ENCODE data around the gene LMOD3. TPM values are rescaled to one million over a fixed set of nuclear protein-coding genes. Genes with fewer than 3 reads are reported as not detected.

LMOD3 gene
- polyA plus RNA-seq, 2 of the 4 experiments (the other 2 are of a cell fraction): not detected

- no peak overlapping the region for H3K4me2 ChIP-seq
- DNase-seq (ENCODE audit: low read depth in 1 of 2, low spot score in 1 of 2): no peak
- TF ChIP-seq NFE2L2 (conservative IDR thresholded peaks at IDR 0.05; ENCODE audit: low read length) (no peak), HMGXB4 (CRISPR knock-in tag; IDR thresholded peaks at IDR 0.05; ENCODE audit: borderline replicate concordance) (no peak), CBX2 (IDR thresholded peaks at IDR 0.05; ENCODE audit: borderline replicate concordance, low read depth) (no peak), CHD4 (IDR thresholded peaks at IDR 0.05; ENCODE audit: borderline replicate concordance) (no peak), HDAC2 (IDR thresholded peaks at IDR 0.05) (no peak)
- TF ChIP-seq, protein P1, sequence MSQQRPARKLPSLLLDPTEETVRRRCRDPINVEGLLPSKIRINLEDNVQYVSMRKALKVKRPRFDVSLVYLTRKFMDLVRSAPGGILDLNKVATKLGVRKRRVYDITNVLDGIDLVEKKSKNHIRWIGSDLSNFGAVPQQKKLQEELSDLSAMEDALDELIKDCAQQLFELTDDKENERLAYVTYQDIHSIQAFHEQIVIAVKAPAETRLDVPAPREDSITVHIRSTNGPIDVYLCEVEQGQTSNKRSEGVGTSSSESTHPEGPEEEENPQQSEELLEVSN (IDR thresholded peaks at IDR 0.05; ENCODE audit: borderline replicate concordance, low read depth): no peak
- no peak for ATAC-seq
- ChIA-PET CTCF (no interaction called here), POLR2A (no interaction called here)
- no peak overlapping the region for H3K4me3 ChIP-seq
- 84% methylated on average over 6 of the region's 6 CpGs for WGBS (ENCODE audit: missing lambda C conversion rate)
- H3K27ac ChIP-seq: no peak overlapping the region
- H3K9me3 ChIP-seq: no peaks in the 10 kb centered on the region
- H3K4me1 ChIP-seq: no peaks in the 10 kb centered on the region
- FAIRE-seq: no peak
These were observed 57.0 kb downstream of the LMOD3 start for GRCh38 chr3:69065318-69065964.

DNA sequence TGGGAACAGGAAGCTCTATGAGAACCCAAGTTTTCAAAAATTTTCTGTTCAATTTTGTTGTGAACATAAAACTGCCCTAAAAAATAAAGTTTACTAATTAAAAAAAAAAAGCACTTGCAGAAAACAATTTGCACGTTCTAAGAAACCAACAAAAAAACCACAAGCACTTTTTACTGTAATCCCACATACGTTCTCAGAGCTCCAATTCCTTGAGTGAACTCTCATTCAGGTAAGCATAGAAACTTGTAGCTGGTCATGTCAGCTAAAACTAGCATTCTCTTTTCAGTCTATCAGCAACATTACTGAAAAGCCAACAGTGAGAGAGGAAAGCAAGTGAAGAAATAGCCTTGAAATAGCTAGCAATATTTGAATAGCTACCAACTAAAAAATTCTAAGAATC is 58.8 kb downstream of the LMOD3 start:
- Histone ChIP-seq H3K27ac (no peak overlapping the region), H3K9me3 (no peaks in the 10 kb centered on the region), H3K4me1 (no peaks in the 10 kb centered on the region), H3K4me2 (no peak overlapping the region), H3K4me3 (no peak overlapping the region)
- POLR2A ChIA-PET: interaction anchor here (0.8 kb wide), 1 partner anchor 11 kb away, joined by 3 read pairs; the partner anchor contains the start of gene TMF1
- CTCF ChIA-PET: no interaction called here
- DNase-seq (ENCODE audit: low read depth in 1 of 2, low spot score in 1 of 2) (no peak), FAIRE-seq (no peak), ATAC-seq (no peak)
- WGBS (ENCODE audit: missing lambda C conversion rate): 87% methylated on average over 2 of the region's 2 CpGs
- TF ChIP-seq FOSL2 (IDR thresholded peaks at IDR 0.05) (no peak), FOSL2 (CRISPR knock-in tag; IDR thresholded peaks at IDR 0.05) (no peak), HOXB5 (CRISPR knock-in tag; IDR thresholded peaks at IDR 0.05) (no peak), POLR2A (IDR thresholded peaks at IDR 0.05; ENCODE audit: low read length) (no peak), JUN (IDR thresholded peaks at IDR 0.05) (no peak), ZNF302 (CRISPR knock-in tag; IDR thresholded peaks at IDR 0.05) (no peak), FOSB (CRISPR knock-in tag; IDR thresholded peaks at IDR 0.05) (no peak), ELK1 (IDR thresholded peaks at IDR 0.05; ENCODE audit: low read depth, low read length) (no peak)
- TF ChIP-seq, protein P2, sequence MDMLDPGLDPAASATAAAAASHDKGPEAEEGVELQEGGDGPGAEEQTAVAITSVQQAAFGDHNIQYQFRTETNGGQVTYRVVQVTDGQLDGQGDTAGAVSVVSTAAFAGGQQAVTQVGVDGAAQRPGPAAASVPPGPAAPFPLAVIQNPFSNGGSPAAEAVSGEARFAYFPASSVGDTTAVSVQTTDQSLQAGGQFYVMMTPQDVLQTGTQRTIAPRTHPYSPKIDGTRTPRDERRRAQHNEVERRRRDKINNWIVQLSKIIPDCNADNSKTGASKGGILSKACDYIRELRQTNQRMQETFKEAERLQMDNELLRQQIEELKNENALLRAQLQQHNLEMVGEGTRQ (IDR thresholded peaks at IDR 0.05): no peak

GRCh38 chr3:69059688-69060087 is 62.7 kb downstream of the LMOD3 start:
- ChIA-PET CTCF (no interaction called here), POLR2A (no interaction called here)
- DNase-seq (ENCODE audit: low read depth in 1 of 2, low spot score in 1 of 2) (no peak), ATAC-seq (no peak), FAIRE-seq (no peak)
- Histone ChIP-seq H3K4me2 (no peak overlapping the region), H3K9me3 (no peaks in the 10 kb centered on the region), H3K4me1 (no peaks in the 10 kb centered on the region), H3K27ac (no peak overlapping the region), H3K4me3 (no peak overlapping the region)
- TF ChIP-seq HMGXB4 (CRISPR knock-in tag; IDR thresholded peaks at IDR 0.05; ENCODE audit: borderline replicate concordance) (no peak), POLR2AphosphoS2 (conservative IDR thresholded peaks at IDR 0.05; ENCODE audit: low read length) (no peak), ZFP36 (IDR thresholded peaks at IDR 0.05; ENCODE audit: borderline replicate concordance, partially characterized antibody) (no peak), HDAC2 (IDR thresholded peaks at IDR 0.05) (no peak), CBX2 (IDR thresholded peaks at IDR 0.05; ENCODE audit: borderline replicate concordance, low read depth) (no peak), POLR2A (IDR thresholded peaks at IDR 0.05; ENCODE audit: low read length) (no peak), CHD2 (IDR thresholded peaks at IDR 0.05; ENCODE audit: low read length, partially characterized antibody) (no peak), REST (IDR thresholded peaks at IDR 0.05) (no peak), NFE2L2 (conservative IDR thresholded peaks at IDR 0.05; ENCODE audit: low read length) (no peak), ESRRA (IDR thresholded peaks at IDR 0.05; ENCODE audit: borderline replicate concordance, low read length) (no peak), HOXA7 (CRISPR knock-in tag; IDR thresholded peaks at IDR 0.05) (no peak), HOXB13 (CRISPR knock-in tag; IDR thresholded peaks at IDR 0.05; ENCODE audit: low read depth) (no peak)
- TF ChIP-seq, protein P1 (IDR thresholded peaks at IDR 0.05; ENCODE audit: borderline replicate concordance, low read depth): no peak
